ENCODE data around the gene TLE4. TPM values are rescaled to one million over a fixed set of nuclear protein-coding genes. Genes with fewer than 3 reads are reported as not detected.

The TLE4 gene
- total RNA-seq, 2 donors from 2014 or later = 17.9 to 54.7 TPM

- H3K4me1 ChIP-seq = peaks cover 3% of the 10 kb centered on the region
- WGBS, 2 donors = 91 to 92% methylated on average over 3 of the region's 3 CpGs
- no peak overlapping the region for H3K27ac ChIP-seq
- H3K36me3 ChIP-seq (replicated peaks in 1 of 2; ENCODE audit: insufficient read depth in 1 of 2, low read depth in 2 of 2) = no peaks in the 10 kb centered on the region
- no peaks in the 10 kb centered on the region for H3K9me3 ChIP-seq
- H3K27me3 ChIP-seq = no peaks in the 10 kb centered on the region
- intact Hi-C loops (cut with DNase I) = no loop called here
- TF ChIP-seq POLR2A (IDR thresholded peaks at IDR 0.05) (no peak), CTCF (IDR thresholded peaks at IDR 0.05) (no peak)
- DNase-seq (no peak), ATAC-seq (no peak)
- H3K4me3 ChIP-seq = no peak overlapping the region
These were observed 98.7 kb downstream of the TLE4 start for GRCh38 chr9:79670269-79670961.

- H3K9me3 ChIP-seq = no peaks in the 10 kb centered on the region
- no peak overlapping the region for H3K4me3 ChIP-seq
- TF ChIP-seq CTCF (IDR thresholded peaks at IDR 0.05) (no peak), POLR2A (IDR thresholded peaks at IDR 0.05) (no peak)
- H3K36me3 ChIP-seq (replicated peaks in 1 of 2; ENCODE audit: insufficient read depth in 1 of 2, low read depth in 2 of 2) = no peaks in the 10 kb centered on the region
- no peak for ATAC-seq
- 87 to 92% methylated on average over 2 of the region's 2 CpGs for WGBS, 2 donors
- intact Hi-C loops (cut with DNase I) = no loop called here
- H3K27me3 ChIP-seq = no peaks in the 10 kb centered on the region
- H3K4me1 ChIP-seq = peaks cover 3% of the 10 kb centered on the region
- H3K27ac ChIP-seq = no peak overlapping the region
- no peak for DNase-seq
These were observed 99.8 kb downstream of the TLE4 start for GRCh38 chr9:79671558-79671957.

- ATAC-seq (no peak), DNase-seq (no peak)
- WGBS, 2 donors = 61 to 83% methylated on average over 3 of the region's 3 CpGs
- Histone ChIP-seq H3K4me3 (no peak overlapping the region), H3K36me3 (replicated peaks in 1 of 2; ENCODE audit: insufficient read depth in 1 of 2, low read depth in 2 of 2) (no peaks in the 10 kb centered on the region), H3K27ac (no peak overlapping the region), H3K4me1 (peaks cover 3% of the 10 kb centered on the region), H3K9me3 (no peaks in the 10 kb centered on the region), H3K27me3 (no peaks in the 10 kb centered on the region)
- intact Hi-C loops (cut with DNase I) = no loop called here
- TF ChIP-seq POLR2A (IDR thresholded peaks at IDR 0.05) = no peak
- no peak for TF ChIP-seq CTCF (IDR thresholded peaks at IDR 0.05)
These were observed 100.5 kb downstream of the TLE4 start for GRCh38 chr9:79672236-79672635.

- intact Hi-C loops (cut with DNase I) = no loop called here
- Histone ChIP-seq H3K27ac (no peak overlapping the region), H3K4me1 (peaks cover 3% of the 10 kb centered on the region), H3K27me3 (no peaks in the 10 kb centered on the region), H3K4me3 (no peak overlapping the region), H3K36me3 (replicated peaks in 1 of 2; ENCODE audit: insufficient read depth in 1 of 2, low read depth in 2 of 2) (no peaks in the 10 kb centered on the region), H3K9me3 (no peaks in the 10 kb centered on the region)
- whole genome bisulfite sequencing, 2 donors = 90 to 91% methylated on average over 4 of the region's 4 CpGs
- TF ChIP-seq POLR2A (IDR thresholded peaks at IDR 0.05) (no peak), CTCF (IDR thresholded peaks at IDR 0.05) (no peak)
- no peak for DNase-seq
- no peak for ATAC-seq
These were observed 101.1 kb downstream of the TLE4 start for GRCh38 chr9:79672891-79673290.

GRCh38 chr9:79673614-79674013 lies 101.8 kb downstream of the TLE4 start:
- Histone ChIP-seq H3K36me3 (replicated peaks in 1 of 2; ENCODE audit: insufficient read depth in 1 of 2, low read depth in 2 of 2) (no peaks in the 10 kb centered on the region), H3K4me1 (no peaks in the 10 kb centered on the region), H3K27ac (no peak overlapping the region), H3K9me3 (no peaks in the 10 kb centered on the region), H3K4me3 (no peak overlapping the region), H3K27me3 (no peaks in the 10 kb centered on the region)
- no peak for ATAC-seq
- intact Hi-C loops (cut with DNase I) = no loop called here
- 92 to 95% methylated on average over 3 of the region's 3 CpGs for WGBS, 2 donors
- TF ChIP-seq CTCF (IDR thresholded peaks at IDR 0.05) = no peak
- no peak for DNase-seq
